Large intestine (tissue), 1 donor: ENCODE results near the gene PTDSS2. TPM values are rescaled to one million over a fixed set of nuclear protein-coding genes. Genes with fewer than 3 reads are reported as not detected.

Source experiments
- polyA plus RNA-seq: library from polyadenylated mRNA; unstranded; fragments of 120-200 nt; gene quantifications from one replicate; pipeline ENCODE4 v1.2.1, GENCODE V29; 2013

Gene PTDSS2
- polyA plus RNA-seq, 1 donor, result 21.1 TPM

Other genes starting within 250 kb of the PTDSS2 start
- gene BET1L, start 242.9 kb upstream of the PTDSS2 start, polyA plus RNA-seq, result 51.2 TPM
- gene RIC8A, start 242.6 kb upstream of the PTDSS2 start, polyA plus RNA-seq, result 64.2 TPM
- 44.8 TPM for gene SIRT3, start 213.9 kb upstream of the PTDSS2 start, polyA plus RNA-seq
- gene PSMD13, start 213.3 kb upstream of the PTDSS2 start, polyA plus RNA-seq, result 107 TPM
- 37.4 TPM for gene NLRP6, start 171.9 kb upstream of the PTDSS2 start, polyA plus RNA-seq
- 53.8 TPM for gene PGGHG, start 161.2 kb upstream of the PTDSS2 start, polyA plus RNA-seq
- gene IFITM5, start 150.8 kb upstream of the PTDSS2 start, polyA plus RNA-seq, result 0.10 TPM
- 51.7 TPM for gene IFITM2, start 142.5 kb upstream of the PTDSS2 start, polyA plus RNA-seq
- gene IFITM1, start 136.2 kb upstream of the PTDSS2 start, polyA plus RNA-seq, result 137 TPM
- gene IFITM3, start 129.4 kb upstream of the PTDSS2 start, polyA plus RNA-seq, result 250 TPM
- gene B4GALNT4, start 80.8 kb upstream of the PTDSS2 start, polyA plus RNA-seq, result 24.0 TPM
- gene PKP3, start 56.1 kb upstream of the PTDSS2 start, polyA plus RNA-seq, result 71.6 TPM
- 84.9 TPM for gene SIGIRR, start 35.3 kb upstream of the PTDSS2 start, polyA plus RNA-seq
- 169 TPM for gene ANO9, start 8.3 kb upstream of the PTDSS2 start, polyA plus RNA-seq
- 85.4 TPM for gene RNH1, start 57.0 kb downstream of the PTDSS2 start, polyA plus RNA-seq
- gene HRAS, start 85.3 kb downstream of the PTDSS2 start, polyA plus RNA-seq, result 28.3 TPM
- 2.4 TPM for gene LRRC56, start 87.2 kb downstream of the PTDSS2 start, polyA plus RNA-seq
- 4.6 TPM for gene LMNTD2, start 110.5 kb downstream of the PTDSS2 start, polyA plus RNA-seq
- 45.4 TPM for gene RASSF7, start 110.7 kb downstream of the PTDSS2 start, polyA plus RNA-seq
- gene PHRF1, start 126.2 kb downstream of the PTDSS2 start, polyA plus RNA-seq, result 40.5 TPM
- 16.7 TPM for gene IRF7, start 165.7 kb downstream of the PTDSS2 start, polyA plus RNA-seq
- 763 TPM for gene CDHR5, start 174.7 kb downstream of the PTDSS2 start, polyA plus RNA-seq
- gene SCT, start 176.9 kb downstream of the PTDSS2 start, polyA plus RNA-seq, result 131 TPM
- 1.3 TPM for gene DRD4, start 187.0 kb downstream of the PTDSS2 start, polyA plus RNA-seq
- 24.1 TPM for gene DEAF1, start 244.9 kb downstream of the PTDSS2 start, polyA plus RNA-seq
- 36.1 TPM for gene TMEM80, start 245.5 kb downstream of the PTDSS2 start, polyA plus RNA-seq